Cardiac fibroblast (primary cell): Measurements from ENCODE around the gene PANK2.

Experiments
- DNase-seq, 2 donors: peaks; one replicate each; pipeline versions ENCODE4 v3.0.0 to v3.0.0-alpha.2; 2010; ENCODE audit warnings: low read depth in 2 of 2
- H3K4me3 ChIP-seq, 2 donors: replicated peaks in 1 of 2; 1 replicate in 1 of 2; 2 replicates in 1 of 2; pipeline ENCODE4 v1.5.1; 2011; ENCODE audit warnings: low read depth in 2 of 2, low read length in 2 of 2, mild to moderate bottlenecking in 2 of 2, moderate library complexity in 1 of 2
- TF ChIP-seq, protein P1 (sequence below): IDR thresholded peaks from one replicate; pipeline ENCODE4 v1.5.1; 2011; ENCODE audit warnings: low read depth, mild to moderate bottlenecking, low read length, inconsistent platforms

The PANK2 gene

GRCh38 chr20:3922983-3923339 is 33.8 kb downstream of the PANK2 start:
- DNase-seq = no peak
- no peak overlapping the region for H3K4me3 ChIP-seq
- TF ChIP-seq, protein P1, sequence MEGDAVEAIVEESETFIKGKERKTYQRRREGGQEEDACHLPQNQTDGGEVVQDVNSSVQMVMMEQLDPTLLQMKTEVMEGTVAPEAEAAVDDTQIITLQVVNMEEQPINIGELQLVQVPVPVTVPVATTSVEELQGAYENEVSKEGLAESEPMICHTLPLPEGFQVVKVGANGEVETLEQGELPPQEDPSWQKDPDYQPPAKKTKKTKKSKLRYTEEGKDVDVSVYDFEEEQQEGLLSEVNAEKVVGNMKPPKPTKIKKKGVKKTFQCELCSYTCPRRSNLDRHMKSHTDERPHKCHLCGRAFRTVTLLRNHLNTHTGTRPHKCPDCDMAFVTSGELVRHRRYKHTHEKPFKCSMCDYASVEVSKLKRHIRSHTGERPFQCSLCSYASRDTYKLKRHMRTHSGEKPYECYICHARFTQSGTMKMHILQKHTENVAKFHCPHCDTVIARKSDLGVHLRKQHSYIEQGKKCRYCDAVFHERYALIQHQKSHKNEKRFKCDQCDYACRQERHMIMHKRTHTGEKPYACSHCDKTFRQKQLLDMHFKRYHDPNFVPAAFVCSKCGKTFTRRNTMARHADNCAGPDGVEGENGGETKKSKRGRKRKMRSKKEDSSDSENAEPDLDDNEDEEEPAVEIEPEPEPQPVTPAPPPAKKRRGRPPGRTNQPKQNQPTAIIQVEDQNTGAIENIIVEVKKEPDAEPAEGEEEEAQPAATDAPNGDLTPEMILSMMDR = no peak

- TF ChIP-seq, protein P1 = no peak
- DNase-seq = peak in 1 of 2 donors; percentile 58
- H3K4me3 ChIP-seq = no peak overlapping the region
Observed at GRCh38 chr20:3923818-3924217, 34.6 kb downstream of the PANK2 start.

DNA sequence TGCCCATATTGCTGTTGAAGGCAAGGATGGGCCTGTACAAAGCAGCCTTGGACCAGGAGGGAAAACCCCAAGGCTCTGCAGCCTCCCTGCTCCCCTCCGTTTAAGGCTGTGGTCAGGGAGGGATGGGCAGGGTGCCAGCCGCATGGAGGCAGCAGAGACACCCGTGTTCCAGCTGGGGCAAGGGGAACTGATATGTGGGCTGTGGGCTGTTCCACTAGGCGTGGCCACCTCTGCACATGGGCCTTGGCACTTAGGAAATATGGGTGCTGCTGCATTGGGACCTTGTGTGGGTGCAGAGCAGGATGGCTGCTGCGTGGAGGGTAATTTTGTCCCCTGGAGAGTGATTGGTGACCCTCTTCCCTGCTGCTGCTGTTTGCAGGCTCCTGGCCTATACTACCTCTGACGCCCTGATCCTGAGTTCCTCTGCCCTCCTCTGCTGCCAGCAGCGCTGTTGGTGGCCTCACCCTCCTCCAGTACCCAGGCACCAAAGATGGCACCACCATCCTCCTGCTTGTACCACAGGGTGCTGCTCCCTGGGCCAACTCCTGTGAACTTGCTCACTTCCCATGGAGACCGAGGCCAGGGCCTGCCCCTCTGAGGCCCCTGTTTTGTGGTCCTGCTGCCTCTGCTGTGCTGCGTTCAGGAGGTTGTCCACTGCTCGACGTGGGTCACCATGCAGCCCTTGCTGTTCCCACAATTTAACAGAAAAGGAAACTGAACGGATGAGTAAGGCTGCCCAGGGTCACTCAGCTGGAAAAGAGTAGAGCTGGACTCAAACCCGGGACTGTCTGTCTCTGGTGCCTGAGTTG is 35.3 kb downstream of the PANK2 start:
- H3K4me3 ChIP-seq = no peak overlapping the region
- TF ChIP-seq, protein P1 = no peak
- no peak for DNase-seq

DNA sequence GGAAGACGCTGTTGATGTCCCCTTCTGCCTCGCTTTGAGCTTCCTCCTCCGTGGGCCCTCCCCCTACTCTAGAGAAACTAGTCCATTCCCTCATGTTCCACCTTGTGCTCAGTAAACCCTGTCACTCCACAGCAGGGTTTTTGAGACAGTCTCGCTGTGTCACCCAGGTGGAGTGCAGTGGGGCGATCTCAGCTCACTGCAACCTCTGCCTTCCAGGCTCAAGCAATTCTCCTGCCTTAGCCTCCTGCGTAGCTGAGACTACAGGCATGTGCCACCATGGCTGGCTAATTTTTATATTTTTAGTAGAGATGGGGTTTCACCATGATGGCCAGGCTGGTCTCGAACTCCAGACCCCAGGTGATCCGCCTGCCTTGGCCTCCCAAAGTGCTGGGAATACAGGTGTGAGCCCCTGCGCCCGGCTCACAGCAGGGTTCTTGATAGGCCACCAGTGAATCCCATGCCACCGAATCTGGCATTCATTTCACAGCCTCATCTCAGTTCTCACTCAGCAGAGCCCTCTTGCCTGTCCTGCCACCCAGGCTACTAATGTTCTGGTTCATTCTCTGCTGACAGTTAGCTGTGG is 36.0 kb downstream of the PANK2 start:
- DNase-seq = no peak
- TF ChIP-seq, protein P1 = no peak
- no peak overlapping the region for H3K4me3 ChIP-seq

DNA sequence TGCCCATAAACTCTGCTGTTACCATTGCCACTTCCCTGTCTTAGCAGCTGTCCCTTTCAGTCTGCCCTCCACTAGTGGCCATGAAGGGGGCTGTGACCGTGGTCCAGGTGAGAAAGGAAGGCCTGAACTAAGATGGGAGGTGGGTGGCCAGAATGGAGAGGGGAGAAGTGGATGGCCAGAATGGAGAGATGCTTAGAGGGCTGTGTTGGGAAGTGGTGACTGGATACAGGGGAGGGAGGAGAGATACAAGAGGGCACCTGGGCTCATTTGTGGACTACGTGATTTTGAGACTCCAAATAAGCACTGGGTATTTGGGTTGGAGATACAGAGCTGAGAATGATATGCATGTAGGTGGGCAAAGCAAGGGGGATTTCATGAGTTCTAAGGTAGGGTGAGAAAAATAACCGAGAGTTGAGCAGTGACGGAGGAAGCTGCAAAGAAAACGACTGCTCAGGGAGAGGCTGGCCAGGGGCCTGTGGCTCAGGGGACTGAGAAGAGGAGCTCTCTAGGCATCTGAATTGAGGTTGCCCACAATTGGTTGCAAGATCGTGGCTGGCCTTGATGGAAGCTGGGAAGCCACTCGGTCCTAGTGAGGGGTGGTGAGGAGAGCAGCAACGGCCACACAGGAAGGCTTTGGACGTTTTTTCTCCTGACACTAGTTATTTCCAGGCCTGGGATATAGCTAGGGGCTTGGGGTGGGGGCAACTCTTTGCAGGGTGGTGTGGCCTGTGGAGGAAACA is 36.9 kb downstream of the PANK2 start:
- no peak overlapping the region for H3K4me3 ChIP-seq
- no peak for DNase-seq
- TF ChIP-seq, protein P1 = no peak

DNA sequence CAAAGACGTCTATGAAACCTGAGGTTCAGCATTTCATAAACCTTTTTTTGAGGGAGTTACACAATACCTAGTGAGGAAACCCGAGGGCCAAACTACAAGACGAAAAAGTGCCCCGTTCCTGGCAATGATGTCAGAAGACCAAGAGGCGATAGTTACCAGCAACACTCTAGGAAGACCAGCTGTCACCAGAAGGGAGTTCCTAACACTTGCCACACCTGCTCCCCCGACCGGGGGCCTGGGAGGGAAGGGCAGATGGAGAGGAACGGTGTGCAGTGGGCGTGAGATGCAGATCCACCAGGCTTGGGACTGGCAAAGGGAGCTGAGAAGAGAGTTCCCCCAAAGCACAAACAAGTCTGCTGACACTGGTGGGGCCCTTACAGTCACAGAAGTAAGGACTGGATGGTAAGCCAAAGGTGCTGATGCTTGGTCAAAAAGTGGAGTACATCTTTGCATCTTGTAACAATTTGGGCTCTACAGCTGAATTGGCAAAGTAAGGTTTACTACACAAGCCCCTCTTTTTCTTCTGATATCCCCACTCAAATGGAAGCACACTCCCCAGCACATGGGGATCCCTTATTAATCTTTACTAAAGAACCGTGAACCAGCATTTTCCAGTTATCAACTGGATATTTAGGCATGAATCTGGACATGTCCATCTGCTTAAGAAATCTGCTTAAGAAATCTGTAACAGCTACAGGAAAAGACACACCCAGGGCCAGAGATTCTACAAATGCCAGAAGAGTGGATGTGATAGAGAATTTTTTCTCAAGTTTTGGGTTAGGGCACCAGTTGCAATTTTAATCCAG is 38.5 kb downstream of the PANK2 start:
- no peak overlapping the region for H3K4me3 ChIP-seq
- TF ChIP-seq, protein P1 = no peak
- DNase-seq = peak; percentile 74 to 79
